HEK293 (cell line): ENCODE measurements around the gene TUBB4A.

Source experiments
- CTCF ChIA-PET: fragments of 350-600 bp; formaldehyde crosslinking; extraction: SDS; loops from one replicate; lab custom pipeline; 2021; ENCODE audit warnings: antibody characterized with exemption; lab: Yijun Ruan, JAX
- POLR2A ChIA-PET: fragments of 300-600 bp; formaldehyde crosslinking; extraction: SDS; loops from one replicate; lab custom pipeline; 2020; ENCODE audit warnings: antibody characterized with exemption, inconsistent platforms; lab: Yijun Ruan, JAX
- H3K27ac ChIP-seq: fragments of 200-500 bp; sonication (Bioruptor generic); 2 replicates; pipeline ENCODE4 v1.5.1; 2014; ENCODE audit warnings: low read depth, low read length, control low read depth, inconsistent platforms; ENCODE audit errors: extremely low read depth
- H3K36me3 ChIP-seq, 2 experiments: fragments of 200-500 bp in 1 of 2; sonication (Bioruptor generic) in 1 of 2; 1 replicate in 1 of 2; 2 replicates in 1 of 2; pipeline ENCODE4 v1.5.1; 2014 to 2017; ENCODE audit warnings: inconsistent platforms in 2 of 2, low read length in 2 of 2; ENCODE audit not compliant: control insufficient read depth in 2 of 2, insufficient read depth in 1 of 2
- H3K4me1 ChIP-seq: fragments of 200-500 bp; sonication (Bioruptor generic); 2 replicates; pipeline ENCODE4 v1.5.1; 2014; ENCODE audit warnings: mild to moderate bottlenecking, low read length, inconsistent platforms; ENCODE audit not compliant: control insufficient read depth, insufficient read depth
- H3K4me3 ChIP-seq: 2 replicates; pipeline ENCODE4 v1.5.1; 2011; ENCODE audit warnings: low read depth, mild to moderate bottlenecking, control low read depth, low read length, moderate library complexity
- H3K9me3 ChIP-seq: fragments of 200-500 bp; sonication (Bioruptor generic); 2 replicates; pipeline ENCODE4 v1.5.1; 2014; ENCODE audit warnings: low read depth, low read length, inconsistent platforms; ENCODE audit not compliant: control insufficient read depth, insufficient read depth
- IKZF3 ChIP-seq: fragments of 450-650 bp; IDR thresholded peaks from 2 replicates; pipeline ENCODE4 v1.5.0; 2018; ENCODE audit warnings: missing biosample characterization, mild to moderate bottlenecking, missing genetic modification characterization, moderate library complexity
- KLF16 ChIP-seq: fragments of 450-650 bp; formaldehyde crosslinking; IDR thresholded peaks from 2 replicates; pipeline ENCODE4 v1.5.1; 2017; ENCODE audit warnings: missing biosample characterization, missing genetic modification characterization
- KLF8 ChIP-seq: fragments of 450-650 bp; formaldehyde crosslinking; IDR thresholded peaks from 2 replicates; pipeline ENCODE4 v1.5.1; 2016; ENCODE audit warnings: missing biosample characterization, missing genetic modification characterization
- WT1 ChIP-seq: fragments of 450-650 bp; formaldehyde crosslinking; IDR thresholded peaks from 2 replicates; pipeline ENCODE4 v1.5.1; 2016; ENCODE audit warnings: missing biosample characterization, missing genetic modification characterization
- ZBTB21 ChIP-seq: fragments of 450-650 bp; formaldehyde crosslinking; IDR thresholded peaks from 2 replicates; pipeline ENCODE4 v1.5.1; 2017; ENCODE audit warnings: missing biosample characterization, missing genetic modification characterization
- ZNF121 ChIP-seq: fragments of 450-650 bp; formaldehyde crosslinking; IDR thresholded peaks from 2 replicates; pipeline ENCODE4 v1.5.1; 2016; ENCODE audit warnings: missing biosample characterization, missing genetic modification characterization
- ZNF184 ChIP-seq: fragments of 450-650 bp; IDR thresholded peaks from 2 replicates; pipeline ENCODE4 v1.5.1; 2018; ENCODE audit warnings: missing biosample characterization, mild to moderate bottlenecking, missing genetic modification characterization
- ZNF202 ChIP-seq: fragments of 450-650 bp; formaldehyde crosslinking; IDR thresholded peaks from 2 replicates; pipeline ENCODE4 v1.5.1; 2016; ENCODE audit warnings: missing biosample characterization, missing genetic modification characterization, borderline replicate concordance
- ZNF311 ChIP-seq: fragments of 450-650 bp; formaldehyde crosslinking; IDR thresholded peaks from 2 replicates; pipeline ENCODE4 v1.5.1; 2017; ENCODE audit warnings: missing biosample characterization, missing genetic modification characterization, borderline replicate concordance
- ZNF514 ChIP-seq: fragments of 450-650 bp; formaldehyde crosslinking; IDR thresholded peaks from 2 replicates; pipeline ENCODE4 v1.5.1; 2016; ENCODE audit warnings: missing biosample characterization, missing genetic modification characterization
- ZNF530 ChIP-seq: fragments of 450-650 bp; formaldehyde crosslinking; IDR thresholded peaks from 2 replicates; pipeline ENCODE4 v1.5.1; 2016; ENCODE audit warnings: low read depth, missing biosample characterization, missing genetic modification characterization
- ZNF558 ChIP-seq: fragments of 450-650 bp; formaldehyde crosslinking; IDR thresholded peaks from 2 replicates; pipeline ENCODE4 v1.5.1; 2016; ENCODE audit warnings: missing biosample characterization, missing genetic modification characterization
- ZNF561 ChIP-seq: fragments of 450-650 bp; IDR thresholded peaks from 2 replicates; pipeline ENCODE4 v1.5.1; 2018; ENCODE audit warnings: missing biosample characterization, missing genetic modification characterization, borderline replicate concordance
- ZNF624 ChIP-seq: fragments of 450-650 bp; formaldehyde crosslinking; IDR thresholded peaks from 2 replicates; pipeline ENCODE4 v1.5.1; 2017; ENCODE audit warnings: missing biosample characterization, missing genetic modification characterization
- ZNF658 ChIP-seq: fragments of 450-650 bp; formaldehyde crosslinking; IDR thresholded peaks from 2 replicates; pipeline ENCODE4; 2016; ENCODE audit warnings: missing biosample characterization, missing genetic modification characterization
- ZNF785 ChIP-seq: fragments of 450-650 bp; formaldehyde crosslinking; IDR thresholded peaks from 2 replicates; pipeline ENCODE4 v1.5.1; 2016; ENCODE audit warnings: missing biosample characterization, missing genetic modification characterization
- ZNF830 ChIP-seq: fragments of 450-650 bp; IDR thresholded peaks from 2 replicates; pipeline ENCODE4 v1.5.0; 2018; ENCODE audit warnings: missing biosample characterization, missing genetic modification characterization, low read depth, mild to moderate bottlenecking, moderate library complexity
- ZSCAN30 ChIP-seq: fragments of 450-650 bp; IDR thresholded peaks from 2 replicates; pipeline ENCODE4 v1.5.1; 2018; ENCODE audit warnings: missing biosample characterization, mild to moderate bottlenecking, missing genetic modification characterization, moderate library complexity
- ZXDB ChIP-seq: fragments of 450-650 bp; formaldehyde crosslinking; IDR thresholded peaks from 2 replicates; pipeline ENCODE4 v1.5.1; 2016; ENCODE audit warnings: missing biosample characterization, missing genetic modification characterization
- TF ChIP-seq, protein P1 (sequence below): fragments of 450-650 bp; formaldehyde crosslinking; IDR thresholded peaks from 2 replicates; pipeline ENCODE4 v1.5.1; 2016; ENCODE audit warnings: missing biosample characterization, missing genetic modification characterization
- TF ChIP-seq, protein P2 (sequence below): fragments of 450-650 bp; formaldehyde crosslinking; IDR thresholded peaks from 2 replicates; pipeline ENCODE4 v1.5.1; 2017; ENCODE audit warnings: missing biosample characterization, missing genetic modification characterization

The TUBB4A gene

DNA sequence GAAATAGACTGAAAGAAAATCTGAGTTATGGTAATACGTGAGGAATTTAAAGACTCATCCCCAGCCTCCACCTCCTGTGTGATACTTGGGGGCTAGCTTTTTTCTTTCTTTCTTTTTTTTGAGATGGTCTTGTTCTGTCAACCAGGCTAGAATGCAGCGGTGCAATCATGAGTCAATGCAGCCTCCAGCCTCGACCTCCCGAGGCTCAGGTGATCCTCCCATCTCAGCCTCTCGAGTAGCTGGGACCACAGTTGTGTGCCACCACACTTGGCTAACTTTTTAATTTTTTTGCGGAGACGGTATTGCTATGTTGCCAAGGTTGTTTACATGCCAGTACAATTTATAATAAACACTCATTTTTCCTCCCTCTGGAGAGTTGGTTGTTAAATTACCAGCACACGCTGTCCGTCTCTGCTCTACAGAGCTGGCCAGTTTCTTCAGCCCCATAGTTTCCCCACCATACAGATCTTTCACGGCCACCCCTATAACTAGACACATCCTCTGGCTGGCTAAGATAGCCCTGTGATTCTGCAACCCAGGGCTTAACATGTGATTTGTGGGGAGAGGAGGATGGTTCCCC lies 33.5 kb upstream of the TUBB4A start:
- POLR2A ChIA-PET: no interaction called here

DNA sequence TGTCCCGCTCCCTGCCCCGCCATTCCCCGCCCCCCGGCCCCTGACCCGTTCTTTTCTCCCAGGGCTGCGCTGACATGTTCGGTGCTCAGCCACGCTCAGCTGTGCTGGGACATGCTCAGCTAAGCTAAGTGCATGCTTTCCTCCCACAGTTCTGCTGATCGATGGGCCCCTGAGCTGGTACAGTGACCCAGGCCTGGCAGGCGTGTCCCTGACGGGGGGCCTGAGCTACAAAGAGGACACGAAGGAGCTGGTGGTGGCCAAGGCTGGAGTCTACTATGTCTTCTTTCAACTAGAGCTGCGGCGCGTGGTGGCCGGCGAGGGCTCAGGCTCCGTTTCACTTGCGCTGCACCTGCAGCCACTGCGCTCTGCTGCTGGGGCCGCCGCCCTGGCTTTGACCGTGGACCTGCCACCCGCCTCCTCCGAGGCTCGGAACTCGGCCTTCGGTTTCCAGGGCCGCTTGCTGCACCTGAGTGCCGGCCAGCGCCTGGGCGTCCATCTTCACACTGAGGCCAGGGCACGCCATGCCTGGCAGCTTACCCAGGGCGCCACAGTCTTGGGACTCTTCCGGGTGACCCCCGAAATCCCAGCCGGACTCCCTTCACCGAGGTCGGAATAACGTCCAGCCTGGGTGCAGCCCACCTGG lies 32.5 kb upstream of the TUBB4A start:
- H3K27ac ChIP-seq: no peak overlapping the region
- CTCF ChIA-PET: interaction anchor here (0.6 to 1.3 kb wide), 2 partner anchors 18 to 47 kb away, joined by 5 to 7 read pairs; no protein-coding TSS in a partner anchor
- TF ChIP-seq ZNF311 (no peak), ZNF530 (no peak), ZNF785 (tag by site-specific recombination) (no peak), ZXDB (tag by site-specific recombination) (no peak), ZNF658 (tag by site-specific recombination) (no peak), ZSCAN30 (tag by site-specific recombination) (no peak), KLF16 (tag by site-specific recombination) (no peak), IKZF3 (tag by site-specific recombination) (no peak), ZBTB21 (tag by site-specific recombination) (no peak), ZNF624 (tag by site-specific recombination) (no peak)
- TF ChIP-seq, all 188 proteins: peak for 0
- no peaks in the 10 kb centered on the region; the same call in 1 of the 2 replicates for H3K4me1 ChIP-seq
- no peaks in the 10 kb centered on the region for H3K9me3 ChIP-seq
- POLR2A ChIA-PET: no interaction called here
- H3K4me3 ChIP-seq: no peak overlapping the region
- peaks cover 0 to 21% of the 10 kb centered on the region in 2 experiments; a peak in 1 of 3 replicates for H3K36me3 ChIP-seq

More for the DNA sequence above, 33.5 kb upstream of the TUBB4A start:
- no peak for TF ChIP-seq WT1 (tag by site-specific recombination)
- no peak for TF ChIP-seq ZNF202 (tag by site-specific recombination)
- no peak for TF ChIP-seq ZNF561 (tag by site-specific recombination)
- no peak for TF ChIP-seq ZNF558 (tag by site-specific recombination)
- TF ChIP-seq, protein P1, sequence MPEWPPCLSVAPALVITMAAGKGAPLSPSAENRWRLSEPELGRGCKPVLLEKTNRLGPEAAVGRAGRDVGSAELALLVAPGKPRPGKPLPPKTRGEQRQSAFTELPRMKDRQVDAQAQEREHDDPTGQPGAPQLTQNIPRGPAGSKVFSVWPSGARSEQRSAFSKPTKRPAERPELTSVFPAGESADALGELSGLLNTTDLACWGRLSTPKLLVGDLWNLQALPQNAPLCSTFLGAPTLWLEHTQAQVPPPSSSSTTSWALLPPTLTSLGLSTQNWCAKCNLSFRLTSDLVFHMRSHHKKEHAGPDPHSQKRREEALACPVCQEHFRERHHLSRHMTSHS (tag by site-specific recombination): no peak
- TF ChIP-seq ZNF184 (tag by site-specific recombination): no peak
- TF ChIP-seq ZNF514: no peak
- no peak for TF ChIP-seq ZNF121 (tag by site-specific recombination)
- no peak for TF ChIP-seq KLF8
- no peak for TF ChIP-seq ZNF830 (tag by site-specific recombination)
- TF ChIP-seq, protein P2, sequence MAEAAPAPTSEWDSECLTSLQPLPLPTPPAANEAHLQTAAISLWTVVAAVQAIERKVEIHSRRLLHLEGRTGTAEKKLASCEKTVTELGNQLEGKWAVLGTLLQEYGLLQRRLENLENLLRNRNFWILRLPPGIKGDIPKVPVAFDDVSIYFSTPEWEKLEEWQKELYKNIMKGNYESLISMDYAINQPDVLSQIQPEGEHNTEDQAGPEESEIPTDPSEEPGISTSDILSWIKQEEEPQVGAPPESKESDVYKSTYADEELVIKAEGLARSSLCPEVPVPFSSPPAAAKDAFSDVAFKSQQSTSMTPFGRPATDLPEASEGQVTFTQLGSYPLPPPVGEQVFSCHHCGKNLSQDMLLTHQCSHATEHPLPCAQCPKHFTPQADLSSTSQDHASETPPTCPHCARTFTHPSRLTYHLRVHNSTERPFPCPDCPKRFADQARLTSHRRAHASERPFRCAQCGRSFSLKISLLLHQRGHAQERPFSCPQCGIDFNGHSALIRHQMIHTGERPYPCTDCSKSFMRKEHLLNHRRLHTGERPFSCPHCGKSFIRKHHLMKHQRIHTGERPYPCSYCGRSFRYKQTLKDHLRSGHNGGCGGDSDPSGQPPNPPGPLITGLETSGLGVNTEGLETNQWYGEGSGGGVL (tag by site-specific recombination): no peak
- Histone ChIP-seq H3K4me3 (no peak overlapping the region), H3K27ac (no peak overlapping the region), H3K4me1 (no peaks in the 10 kb centered on the region; the same call in 1 of the 2 replicates), H3K9me3 (no peaks in the 10 kb centered on the region), H3K36me3 (peaks cover 0 to 21% of the 10 kb centered on the region in 2 experiments; a peak in 1 of 3 replicates)
- CTCF ChIA-PET: interaction anchor here (1.3 kb wide), 1 partner anchor 19 kb away, joined by 7 read pairs; no protein-coding TSS in a partner anchor
